WTC11 (cell line): Measurements from ENCODE around the gene PEX6. TPM values are rescaled to one million over a fixed set of nuclear protein-coding genes. Genes with fewer than 3 reads are reported as not detected.

ENCODE experiments used
- ATAC-seq: fragments of 200-7000 bp; cut with Tn5 transposase; 2 replicates; pipeline ENCODE4 v1.10.0; 2021; ENCODE audit warnings: mild to moderate bottlenecking, moderate library complexity
- CTCF ChIA-PET: fragments of 300-600 bp; sonication (Branson Sonifier 250); formaldehyde crosslinking; loops from one replicate; lab custom pipeline; 2021; ENCODE audit warnings: antibody characterized with exemption; lab: Charles Lee
- POLR2A ChIA-PET: fragments of 350-600 bp; sonication (Branson Sonifier 250); formaldehyde crosslinking; loops from one replicate; lab custom pipeline; 2021; ENCODE audit warnings: antibody characterized with exemption; lab: Charles Lee
- DNase-seq: peaks from one replicate; pipeline ENCODE4 v3.0.0; 2021; ENCODE audit warnings: low spot score
- H3K27ac Mint-ChIP-seq: 2 replicates; pipeline ENCODE4 v1.8.0; 2021; ENCODE audit warnings: mixed read lengths
- H3K27me3 Mint-ChIP-seq: 2 replicates; pipeline ENCODE4 v1.8.0; 2021; ENCODE audit warnings: low read depth, mild to moderate bottlenecking, moderate library complexity, mixed read lengths
- H3K36me3 Mint-ChIP-seq: 2 replicates; pipeline ENCODE4 v1.8.0; 2021; ENCODE audit warnings: mixed read lengths
- H3K4me1 Mint-ChIP-seq: 2 replicates; pipeline ENCODE4 v1.8.0; 2022; ENCODE audit warnings: mixed read lengths
- H3K4me3 Mint-ChIP-seq: 2 replicates; pipeline ENCODE4 v1.8.0; 2021; ENCODE audit warnings: mild to moderate bottlenecking, moderate library complexity, mixed read lengths
- H3K9me3 Mint-ChIP-seq: 2 replicates; pipeline ENCODE4 v1.8.0; 2021; ENCODE audit warnings: mixed read lengths
- CBFB ChIP-seq: sonication (generic); formaldehyde crosslinking; IDR thresholded peaks from 2 replicates; pipeline ENCODE4 v1.8.1; 2022; ENCODE audit warnings: mild to moderate bottlenecking, low read depth, missing genetic modification reagents
- CREB1 ChIP-seq: sonication (generic); formaldehyde crosslinking; IDR thresholded peaks from 2 replicates; pipeline ENCODE4 v1.8.0; 2023; ENCODE audit warnings: mild to moderate bottlenecking, missing genetic modification reagents
- ELF4 ChIP-seq: sonication (generic); formaldehyde crosslinking; IDR thresholded peaks from 2 replicates; pipeline ENCODE4 v1.8.1; 2022; ENCODE audit warnings: low read depth, mild to moderate bottlenecking, moderate library complexity, missing genetic modification reagents
- FOXP1 ChIP-seq: sonication (generic); formaldehyde crosslinking; IDR thresholded peaks from 2 replicates; pipeline ENCODE4 v1.8.0; 2022; ENCODE audit warnings: missing genetic modification reagents, mild to moderate bottlenecking, moderate library complexity, borderline replicate concordance
- GABPB1 ChIP-seq: sonication (generic); formaldehyde crosslinking; IDR thresholded peaks from 2 replicates; pipeline ENCODE4 v1.8.1; 2023; ENCODE audit warnings: mild to moderate bottlenecking, missing genetic modification reagents
- JUN ChIP-seq: sonication (generic); formaldehyde crosslinking; IDR thresholded peaks from 2 replicates; pipeline ENCODE4 v1.8.0; 2023; ENCODE audit warnings: mild to moderate bottlenecking, missing genetic modification reagents
- MLX ChIP-seq: sonication (generic); formaldehyde crosslinking; IDR thresholded peaks from 2 replicates; pipeline ENCODE4 v1.8.1; 2023; ENCODE audit warnings: mild to moderate bottlenecking, missing genetic modification reagents, moderate library complexity
- MXD4 ChIP-seq: fragments of 250-450 bp; sonication (Bioruptor Pico); IDR thresholded peaks from 2 replicates; pipeline ENCODE4 v1.8.0; 2021; ENCODE audit warnings: mild to moderate bottlenecking, moderate library complexity, borderline replicate concordance
- NFE2L1 ChIP-seq: sonication (generic); formaldehyde crosslinking; IDR thresholded peaks from 2 replicates; pipeline ENCODE4 v1.8.1; 2023; ENCODE audit warnings: missing genetic modification reagents
- NFYB ChIP-seq: sonication (generic); formaldehyde crosslinking; conservative IDR thresholded peaks from 2 replicates; pipeline ENCODE4 v1.8.0; 2022; ENCODE audit warnings: low read depth, missing genetic modification reagents
- NR3C1 ChIP-seq: sonication (generic); formaldehyde crosslinking; conservative IDR thresholded peaks from 2 replicates; pipeline ENCODE4 v1.8.1; 2023; ENCODE audit warnings: low read depth, mild to moderate bottlenecking, missing genetic modification reagents
- SOX15 ChIP-seq: fragments of 250-450 bp; sonication (Bioruptor Pico); IDR thresholded peaks from 2 replicates; pipeline ENCODE4 v1.9.0; 2021; ENCODE audit warnings: mild to moderate bottlenecking
- SP1 ChIP-seq: sonication (generic); formaldehyde crosslinking; conservative IDR thresholded peaks from 2 replicates; pipeline ENCODE4 v1.8.1; 2022; ENCODE audit warnings: missing genetic modification reagents
- TEAD1 ChIP-seq: sonication (generic); formaldehyde crosslinking; IDR thresholded peaks from 2 replicates; pipeline ENCODE4 v1.8.0; 2022; ENCODE audit warnings: mild to moderate bottlenecking, missing genetic modification reagents
- ZNF416 ChIP-seq: fragments of 250-450 bp; sonication (Bioruptor Pico); IDR thresholded peaks from 2 replicates; pipeline ENCODE4 v1.9.0; 2021; ENCODE audit warnings: mild to moderate bottlenecking, inconsistent platforms
- ZNF423 ChIP-seq: fragments of 250-450 bp; sonication (Bioruptor Pico); IDR thresholded peaks from 2 replicates; pipeline ENCODE4 v2.1.2; 2022; ENCODE audit warnings: mild to moderate bottlenecking, moderate library complexity
- ZNF512 ChIP-seq: sonication (generic); formaldehyde crosslinking; IDR thresholded peaks from 2 replicates; pipeline ENCODE4 v1.8.1; 2022; ENCODE audit warnings: missing genetic modification reagents, borderline replicate concordance
- total RNA-seq: library from RNA; stranded (reverse); gene quantifications from 3 replicates; pipeline ENCODE4 v1.2.3, GENCODE V29; 2021
- TF ChIP-seq, protein P1 (sequence below): fragments of 200-600 bp; IDR thresholded peaks from 2 replicates; pipeline ENCODE4 v1.8.0; 2022; ENCODE audit warnings: antibody characterized with exemption
- TF ChIP-seq, protein P2 (sequence below): sonication (generic); formaldehyde crosslinking; IDR thresholded peaks from 2 replicates; pipeline ENCODE4 v1.8.0; 2023; ENCODE audit warnings: missing genetic modification reagents
- TF ChIP-seq, protein P3 (sequence below): sonication (generic); formaldehyde crosslinking; IDR thresholded peaks from 2 replicates; pipeline ENCODE4 v1.8.0; 2022; ENCODE audit warnings: mild to moderate bottlenecking, missing genetic modification reagents
- TF ChIP-seq, protein P4 (sequence below): sonication (generic); formaldehyde crosslinking; IDR thresholded peaks from 2 replicates; pipeline ENCODE4 v1.8.0; 2023; ENCODE audit warnings: mild to moderate bottlenecking, missing genetic modification reagents

The PEX6 gene
- total RNA-seq, 1 experiment from 2014 or later = 8.2 TPM

DNA sequence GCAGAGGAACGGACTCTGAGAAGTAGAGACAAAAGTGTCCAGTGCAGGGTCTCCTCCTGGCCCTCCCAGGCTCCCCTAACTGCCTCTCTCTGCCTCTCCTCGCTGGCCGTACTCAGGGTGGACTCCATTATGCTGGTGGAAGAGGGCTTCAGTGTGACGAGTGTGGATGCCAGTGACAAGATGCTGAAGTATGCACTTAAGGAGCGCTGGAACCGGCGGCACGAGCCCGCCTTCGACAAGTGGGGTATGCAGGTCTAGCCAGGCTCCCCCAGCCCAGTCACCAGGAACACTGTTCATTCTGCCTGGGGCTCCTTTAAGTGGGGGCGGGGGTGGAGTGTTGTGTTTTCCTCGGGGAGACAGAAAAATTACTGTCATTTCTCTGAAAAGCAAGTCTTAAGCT, 16.9 kb downstream of the PEX6 start:
- peaks cover 36% of the 10 kb centered on the region for H3K27me3 Mint-ChIP-seq
- DNase-seq = no peak
- H3K9me3 Mint-ChIP-seq = no peaks in the 10 kb centered on the region
- H3K4me1 Mint-ChIP-seq = peaks cover 15% of the 10 kb centered on the region; the same call in 1 of the 2 replicates
- H3K27ac Mint-ChIP-seq = no peak overlapping the region
- ChIA-PET POLR2A (interaction anchor here (1.7 to 2.4 kb wide), 2 partner anchors 17 to 33 kb away, joined by 5 to 8 read pairs; partner anchors contain the start of genes CNPY3 and PEX6), CTCF (interaction anchor here (1.1 to 1.9 kb wide), 2 partner anchors 51 to 59 kb away, joined by 3 to 13 read pairs; partner anchors contain the start of gene RRP36)
- TF ChIP-seq ZNF416 (CRISPR knock-in tag) (no peak), SP1 (CRISPR knock-in tag) (no peak), NFE2L1 (CRISPR knock-in tag) (no peak), ZNF423 (CRISPR knock-in tag) (no peak), NR3C1 (CRISPR knock-in tag) (no peak), JUN (no peak), ELF4 (CRISPR knock-in tag) (no peak), CREB1 (CRISPR knock-in tag) (no peak)
- TF ChIP-seq, protein P1, sequence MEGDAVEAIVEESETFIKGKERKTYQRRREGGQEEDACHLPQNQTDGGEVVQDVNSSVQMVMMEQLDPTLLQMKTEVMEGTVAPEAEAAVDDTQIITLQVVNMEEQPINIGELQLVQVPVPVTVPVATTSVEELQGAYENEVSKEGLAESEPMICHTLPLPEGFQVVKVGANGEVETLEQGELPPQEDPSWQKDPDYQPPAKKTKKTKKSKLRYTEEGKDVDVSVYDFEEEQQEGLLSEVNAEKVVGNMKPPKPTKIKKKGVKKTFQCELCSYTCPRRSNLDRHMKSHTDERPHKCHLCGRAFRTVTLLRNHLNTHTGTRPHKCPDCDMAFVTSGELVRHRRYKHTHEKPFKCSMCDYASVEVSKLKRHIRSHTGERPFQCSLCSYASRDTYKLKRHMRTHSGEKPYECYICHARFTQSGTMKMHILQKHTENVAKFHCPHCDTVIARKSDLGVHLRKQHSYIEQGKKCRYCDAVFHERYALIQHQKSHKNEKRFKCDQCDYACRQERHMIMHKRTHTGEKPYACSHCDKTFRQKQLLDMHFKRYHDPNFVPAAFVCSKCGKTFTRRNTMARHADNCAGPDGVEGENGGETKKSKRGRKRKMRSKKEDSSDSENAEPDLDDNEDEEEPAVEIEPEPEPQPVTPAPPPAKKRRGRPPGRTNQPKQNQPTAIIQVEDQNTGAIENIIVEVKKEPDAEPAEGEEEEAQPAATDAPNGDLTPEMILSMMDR = no peak
- TF ChIP-seq, protein P2, sequence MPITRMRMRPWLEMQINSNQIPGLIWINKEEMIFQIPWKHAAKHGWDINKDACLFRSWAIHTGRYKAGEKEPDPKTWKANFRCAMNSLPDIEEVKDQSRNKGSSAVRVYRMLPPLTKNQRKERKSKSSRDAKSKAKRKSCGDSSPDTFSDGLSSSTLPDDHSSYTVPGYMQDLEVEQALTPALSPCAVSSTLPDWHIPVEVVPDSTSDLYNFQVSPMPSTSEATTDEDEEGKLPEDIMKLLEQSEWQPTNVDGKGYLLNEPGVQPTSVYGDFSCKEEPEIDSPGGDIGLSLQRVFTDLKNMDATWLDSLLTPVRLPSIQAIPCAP = no peak
- 0 out of 2 replicates have a peak overlapping the region, but pooled peaks have one; percentile 88 for H3K4me3 Mint-ChIP-seq
- no peaks in the 10 kb centered on the region for H3K36me3 Mint-ChIP-seq
- no peak for ATAC-seq

- ChIA-PET CTCF (interaction anchor here (0.9 to 1.9 kb wide), 10 partner anchors 11 to 182 kb away, joined by 3 to 13 read pairs (median 4); partner anchors contain the start of genes CUL7, KLHDC3, PEX6 and RRP36), POLR2A (interaction anchor here (0.7 to 2.4 kb wide), 6 partner anchors 18 to 1325 kb away, joined by 4 to 8 read pairs (median 6); partner anchors contain the start of genes CNPY3, KLHDC3, PEX6 and UBR2)
- TF ChIP-seq MLX (CRISPR knock-in tag) (no peak), GABPB1 (CRISPR knock-in tag) (peak; percentile 46; the same call in 1 of the 2 replicates)
- TF ChIP-seq, protein P3, sequence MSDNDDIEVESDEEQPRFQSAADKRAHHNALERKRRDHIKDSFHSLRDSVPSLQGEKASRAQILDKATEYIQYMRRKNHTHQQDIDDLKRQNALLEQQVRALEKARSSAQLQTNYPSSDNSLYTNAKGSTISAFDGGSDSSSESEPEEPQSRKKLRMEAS (CRISPR knock-in tag) = peak; percentile 3; the same call in 1 of the 2 replicates
- Mint-ChIP-seq H3K27me3 (peaks cover 36% of the 10 kb centered on the region), H3K27ac (no peak overlapping the region), H3K36me3 (no peaks in the 10 kb centered on the region), H3K9me3 (no peaks in the 10 kb centered on the region), H3K4me1 (peaks cover 15% of the 10 kb centered on the region; the same call in 1 of the 2 replicates), H3K4me3 (peak overlapping the region; percentile 88)
- no peak for ATAC-seq
- DNase-seq = no peak
Observed at GRCh38 chr6:42961020-42961470, 17.9 kb downstream of the PEX6 start.

DNA sequence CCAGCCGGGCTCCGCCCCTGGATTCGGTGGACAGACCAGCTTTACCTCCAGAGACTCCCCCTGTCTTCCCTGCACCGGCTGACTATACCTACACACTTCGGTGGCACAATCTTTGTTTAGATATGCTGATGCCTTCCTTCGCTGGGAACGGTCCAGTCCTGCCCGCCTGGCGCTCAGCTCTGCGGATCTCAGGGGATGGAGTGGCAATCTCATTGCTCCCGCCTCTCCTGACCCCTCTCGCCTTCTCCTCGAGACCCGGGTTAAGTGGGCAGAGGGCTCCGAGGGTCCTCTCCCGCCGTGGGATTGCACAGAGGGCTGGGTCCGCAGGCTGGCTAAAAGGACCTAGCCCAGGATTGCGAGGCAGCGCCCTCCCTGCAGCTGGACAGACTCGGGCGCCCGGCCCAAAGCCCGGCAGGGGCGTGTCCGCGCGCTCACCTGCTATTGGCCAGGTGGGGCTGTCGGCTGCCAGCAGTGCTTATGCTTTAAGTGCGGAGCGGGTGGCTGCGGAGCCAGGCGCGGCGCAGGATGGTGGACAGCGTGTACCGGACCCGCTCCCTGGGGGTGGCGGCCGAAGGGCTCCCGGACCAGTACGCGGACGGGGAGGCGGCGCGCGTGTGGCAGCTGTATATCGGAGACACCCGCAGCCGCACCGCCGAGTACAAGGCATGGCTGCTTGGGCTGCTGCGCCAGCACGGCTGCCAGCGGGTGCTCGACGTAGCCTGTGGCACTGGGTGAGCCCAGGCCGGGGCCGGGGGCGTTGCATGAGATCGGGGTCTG, 18.6 kb downstream of the PEX6 start, which contains the start of gene GNMT:
Gene GNMT (plus strand): TSS at position 512 of the 777 bp plus-strand sequence. CDS start 14 bp downstream, at position 526.
- H3K9me3 Mint-ChIP-seq = no peaks in the 10 kb centered on the region
- peaks cover 15% of the 10 kb centered on the region; the same call in 1 of the 2 replicates for H3K4me1 Mint-ChIP-seq
- DNase-seq (peak; percentile 87), ATAC-seq (peak; percentile 83)
- peak within 1 kb of the TSS; percentile 88 for H3K4me3 Mint-ChIP-seq
- H3K36me3 Mint-ChIP-seq = no peaks in the 10 kb centered on the region
- CTCF ChIA-PET = interaction anchor here (0.9 to 1.9 kb wide), 10 partner anchors 12 to 183 kb away, joined by 3 to 13 read pairs (median 4); partner anchors contain the start of genes CUL7, KLHDC3, PEX6 and RRP36
- peaks cover 36% of the 10 kb centered on the region for H3K27me3 Mint-ChIP-seq
- POLR2A ChIA-PET = interaction anchor here (0.5 to 2.4 kb wide), 4 partner anchors 19 to 62 kb away, joined by 4 to 8 read pairs (median 5); partner anchors contain the start of genes KLHDC3 and PEX6
- peak within 1 kb of the TSS; percentile 48 for H3K27ac Mint-ChIP-seq
- TF ChIP-seq NFYB (CRISPR knock-in tag) (peak; percentile 73), TEAD1 (CRISPR knock-in tag) (0 out of 2 replicates have a peak, but pooled peaks have one; percentile 41), ZNF423 (CRISPR knock-in tag) (no peak), FOXP1 (CRISPR knock-in tag) (peak; percentile 64; the same call in 1 of the 2 replicates), ZNF512 (no peak), SOX15 (no peak), CBFB (CRISPR knock-in tag) (peak; percentile 56; the same call in 1 of the 2 replicates), MXD4 (CRISPR knock-in tag) (no peak), JUN (no peak)
- TF ChIP-seq, protein P4, sequence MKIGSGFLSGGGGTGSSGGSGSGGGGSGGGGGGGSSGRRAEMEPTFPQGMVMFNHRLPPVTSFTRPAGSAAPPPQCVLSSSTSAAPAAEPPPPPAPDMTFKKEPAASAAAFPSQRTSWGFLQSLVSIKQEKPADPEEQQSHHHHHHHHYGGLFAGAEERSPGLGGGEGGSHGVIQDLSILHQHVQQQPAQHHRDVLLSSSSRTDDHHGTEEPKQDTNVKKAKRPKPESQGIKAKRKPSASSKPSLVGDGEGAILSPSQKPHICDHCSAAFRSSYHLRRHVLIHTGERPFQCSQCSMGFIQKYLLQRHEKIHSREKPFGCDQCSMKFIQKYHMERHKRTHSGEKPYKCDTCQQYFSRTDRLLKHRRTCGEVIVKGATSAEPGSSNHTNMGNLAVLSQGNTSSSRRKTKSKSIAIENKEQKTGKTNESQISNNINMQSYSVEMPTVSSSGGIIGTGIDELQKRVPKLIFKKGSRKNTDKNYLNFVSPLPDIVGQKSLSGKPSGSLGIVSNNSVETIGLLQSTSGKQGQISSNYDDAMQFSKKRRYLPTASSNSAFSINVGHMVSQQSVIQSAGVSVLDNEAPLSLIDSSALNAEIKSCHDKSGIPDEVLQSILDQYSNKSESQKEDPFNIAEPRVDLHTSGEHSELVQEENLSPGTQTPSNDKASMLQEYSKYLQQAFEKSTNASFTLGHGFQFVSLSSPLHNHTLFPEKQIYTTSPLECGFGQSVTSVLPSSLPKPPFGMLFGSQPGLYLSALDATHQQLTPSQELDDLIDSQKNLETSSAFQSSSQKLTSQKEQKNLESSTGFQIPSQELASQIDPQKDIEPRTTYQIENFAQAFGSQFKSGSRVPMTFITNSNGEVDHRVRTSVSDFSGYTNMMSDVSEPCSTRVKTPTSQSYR (CRISPR knock-in tag) = no peak
